LHCN-M2 (cell line): ENCODE data around the gene CAPN5. TPM values are rescaled to one million over a fixed set of nuclear protein-coding genes. Genes with fewer than 3 reads are reported as not detected.

Source experiments
- DNase-seq: peaks from one replicate; pipeline ENCODE4 v3.0.0-alpha.2; 2012; ENCODE audit warnings: low read depth
- total RNA-seq: library from RNA; depleted of rRNA; stranded (reverse); fragments of >200 nt; gene quantifications from 2 replicates; pipeline ENCODE4 v1.2.3, GENCODE V29; 2014; rRNA removed

CAPN5 gene
- total RNA-seq, 1 experiment from 2014 or later = 42.5 TPM

GRCh38 chr11:77170107-77170506, 103.3 kb downstream of the CAPN5 start:
- DNase-seq = no peak

- no peak for DNase-seq
These were observed 104.5 kb downstream of the CAPN5 start for GRCh38 chr11:77171254-77171653.

GRCh38 chr11:77171885-77172665, 105.3 kb downstream of the CAPN5 start:
- no peak for DNase-seq

GRCh38 chr11:77172666-77172982, 105.9 kb downstream of the CAPN5 start:
- no peak for DNase-seq

- DNase-seq = no peak
These were observed 106.7 kb downstream of the CAPN5 start for GRCh38 chr11:77173494-77173893.

GRCh38 chr11:77174559-77174958, 107.8 kb downstream of the CAPN5 start:
- peak; percentile 75 for DNase-seq

GRCh38 chr11:77175021-77175842, 108.5 kb downstream of the CAPN5 start:
- no peak for DNase-seq

Other genes starting within 250 kb of the CAPN5 start
- gene ACER3, start 206.1 kb upstream of the CAPN5 start, total RNA-seq = 11.1 and 12.5 TPM in 2 replicates
- gene B3GNT6, start 32.6 kb upstream of the CAPN5 start, total RNA-seq = not detected in 2 replicates
- 0.57 TPM in 1 of 2 replicates, not detected in the other for gene OMP, start 35.9 kb downstream of the CAPN5 start, total RNA-seq
- 0.75 and 1.6 TPM in 2 replicates for gene MYO7A, start 61.3 kb downstream of the CAPN5 start, total RNA-seq
- not detected in 2 replicates for gene GDPD4, start 234.7 kb downstream of the CAPN5 start, total RNA-seq